NCI-H2171 treated with DMSO at 0.1 percent for 48 hours (cell line): ENCODE data around the gene ASB16.
"Not testable (repeated sequence)": the region's sequence is repeated elsewhere in the genome, so short reads cannot be mapped to it uniquely, and the experiment has no call there.

Experiments
- DNase-seq: peaks from one replicate; lab custom pipeline; 2025; lab: John Stamatoyannopoulos, UW

Gene ASB16

GRCh38 chr17:44149066-44149465 lies 21.4 kb upstream of the ASB16 start:
- not testable (repeated sequence) for DNase-seq

DNA sequence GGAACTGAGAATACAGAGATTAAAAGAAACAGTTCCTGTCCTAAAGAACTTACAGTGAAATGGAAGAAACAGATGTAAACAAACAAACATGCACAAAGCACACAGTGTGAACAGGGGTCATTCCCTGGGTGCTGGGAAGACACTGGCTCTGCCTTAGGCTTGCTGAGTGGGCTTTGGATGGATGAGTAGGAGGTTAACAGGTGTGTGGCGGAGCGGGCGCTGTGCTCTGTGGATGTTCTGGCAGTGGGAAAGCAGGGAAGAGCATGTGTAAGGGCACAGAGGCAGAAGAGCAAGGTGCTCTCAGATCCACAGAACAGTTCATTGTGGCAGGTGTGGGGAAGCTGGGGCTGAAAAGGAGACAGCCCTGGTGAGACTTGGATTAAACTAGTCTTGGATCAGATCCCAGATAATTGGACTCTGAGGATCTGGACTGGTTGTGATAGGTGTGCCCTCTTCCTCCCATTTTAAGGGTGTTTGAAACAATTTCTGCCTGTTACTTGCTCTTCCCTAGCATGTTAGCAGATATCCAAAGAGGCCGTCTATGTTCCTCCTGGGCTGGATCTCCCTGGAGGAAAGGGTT lies 20.7 kb upstream of the ASB16 start:
- no peak for DNase-seq

DNA sequence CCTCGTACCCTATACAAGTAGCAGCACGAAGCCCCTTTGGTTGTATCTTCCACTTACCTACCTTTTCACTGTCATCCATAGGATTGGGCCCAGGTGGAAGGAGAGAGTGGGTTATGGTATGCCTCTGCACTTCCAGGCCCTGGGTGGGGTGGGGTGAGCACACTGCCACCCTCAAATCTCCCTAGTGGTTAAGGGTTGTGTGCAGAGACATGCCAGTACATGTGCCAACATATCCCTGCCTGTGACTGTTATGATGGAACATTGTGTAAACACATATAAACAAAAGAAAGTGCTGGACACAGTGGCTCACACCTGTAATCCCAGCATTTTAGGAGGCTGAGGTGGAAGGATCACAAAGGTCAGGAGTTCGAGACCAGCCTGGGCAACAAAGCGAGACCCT lies 17.6 kb upstream of the ASB16 start:
- DNase-seq, result peak; percentile 13

DNA sequence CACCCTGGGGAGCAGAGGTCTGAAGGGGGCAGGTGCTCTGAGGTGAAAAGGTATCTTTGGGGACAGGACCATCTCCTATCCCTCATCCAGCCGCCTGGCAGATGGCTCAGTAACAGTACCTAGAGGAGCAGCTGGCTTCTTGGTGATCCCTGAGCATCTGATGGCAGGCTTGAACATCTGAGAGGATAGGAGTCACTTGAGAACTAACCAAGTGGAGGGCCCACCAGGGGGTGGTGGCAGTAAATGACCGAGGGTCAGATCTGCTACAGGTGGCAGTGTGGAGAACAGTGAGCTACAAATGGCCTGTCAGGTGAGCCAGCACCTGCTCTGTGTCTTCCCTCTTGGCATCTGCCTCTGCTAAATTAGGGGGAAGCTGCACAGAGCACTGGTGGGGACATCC lies 15.0 kb upstream of the ASB16 start:
- DNase-seq, result peak; percentile 95

DNA sequence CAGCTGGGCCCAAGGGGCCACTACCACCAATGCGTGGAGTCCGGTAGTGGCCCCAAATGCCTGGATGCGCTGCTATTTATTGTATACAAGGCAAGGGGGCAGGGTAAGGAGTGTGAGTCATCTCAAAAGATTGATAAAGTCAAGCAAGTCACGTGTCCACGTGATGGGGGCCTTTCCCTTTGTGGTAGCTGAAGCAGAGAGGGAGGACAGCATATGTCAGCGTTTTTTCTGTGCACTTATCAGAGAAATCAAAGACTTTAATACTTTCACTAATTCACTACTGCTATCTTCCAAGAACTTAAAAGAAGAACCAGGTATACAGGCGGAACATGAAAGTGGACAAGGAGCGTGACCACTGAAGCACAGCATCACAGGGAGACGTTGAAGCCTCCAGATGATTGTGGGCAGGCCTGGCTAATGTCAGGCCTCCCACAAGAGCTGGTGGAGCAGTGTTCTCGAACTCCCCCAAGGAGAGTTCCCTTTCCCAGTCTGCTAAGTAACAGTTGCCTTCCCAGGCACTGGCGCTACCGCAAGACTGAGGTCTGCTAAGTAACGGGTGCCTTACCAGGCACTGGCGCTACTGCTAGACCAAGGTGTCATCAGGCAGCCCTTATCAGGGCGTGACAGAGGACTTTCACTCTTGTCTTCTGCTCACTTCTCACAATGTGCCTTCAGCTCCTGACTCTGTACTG lies 10.8 kb upstream of the ASB16 start:
- no peak for DNase-seq

DNA sequence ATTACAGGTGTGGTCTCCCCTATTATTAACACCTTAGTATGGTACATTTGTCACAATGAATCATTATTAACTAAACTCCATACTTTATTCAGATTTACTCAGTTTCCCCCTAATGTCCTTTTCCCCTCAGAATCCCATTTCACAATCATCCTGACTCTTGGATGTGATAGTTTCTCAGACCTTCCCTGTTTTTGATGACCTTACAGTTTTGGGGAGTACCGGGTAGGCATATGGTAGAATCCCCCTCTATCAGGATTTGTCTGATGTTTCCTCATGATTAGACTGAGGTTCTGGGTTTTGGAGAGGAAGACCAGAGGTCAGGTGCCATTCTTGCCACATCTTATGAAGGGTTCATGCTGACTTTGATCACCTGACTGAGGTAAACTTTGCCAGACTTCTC lies 6.0 kb upstream of the ASB16 start:
- no peak for DNase-seq

DNA sequence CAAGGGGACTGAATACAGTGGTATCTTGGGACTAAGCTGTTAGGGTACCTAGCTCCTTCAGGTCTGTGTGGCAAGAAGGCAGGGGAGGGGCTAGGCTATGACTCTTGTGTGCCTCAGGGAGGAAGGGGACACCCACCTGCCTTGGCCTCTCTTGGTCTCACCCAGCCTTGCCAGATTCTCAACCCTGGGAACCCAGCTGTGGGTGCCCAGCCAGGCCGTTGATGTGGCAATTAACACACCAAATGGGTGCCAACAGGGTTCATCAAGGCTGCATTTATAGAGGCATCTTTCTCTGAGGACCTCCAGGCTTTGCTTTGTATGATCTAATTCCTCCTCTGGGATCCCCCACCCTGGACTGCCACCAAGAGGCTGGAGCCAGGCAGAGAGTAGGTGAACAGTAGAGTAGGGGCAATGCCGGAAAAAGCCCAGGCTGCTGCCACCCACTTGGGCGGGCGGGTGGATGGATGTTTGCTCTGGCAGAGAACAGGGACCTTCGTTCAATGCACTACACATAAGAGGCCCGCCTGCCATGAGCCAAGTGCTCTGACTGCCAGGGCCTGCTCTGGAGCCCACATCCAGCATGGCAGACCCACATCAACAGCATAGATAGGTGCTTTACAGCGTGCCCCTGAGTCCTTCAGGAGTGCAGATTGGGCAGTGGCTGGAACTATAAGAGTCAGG lies 3.2 kb upstream of the ASB16 start:
- no peak for DNase-seq

- DNase-seq, result no peak
Measured at GRCh38 chr17:44170135-44170498, 387 bp upstream of the ASB16 start.

GRCh38 chr17:44171931-44172455 lies 1.5 kb downstream of the ASB16 start:
- DNase-seq, result no peak

DNA sequence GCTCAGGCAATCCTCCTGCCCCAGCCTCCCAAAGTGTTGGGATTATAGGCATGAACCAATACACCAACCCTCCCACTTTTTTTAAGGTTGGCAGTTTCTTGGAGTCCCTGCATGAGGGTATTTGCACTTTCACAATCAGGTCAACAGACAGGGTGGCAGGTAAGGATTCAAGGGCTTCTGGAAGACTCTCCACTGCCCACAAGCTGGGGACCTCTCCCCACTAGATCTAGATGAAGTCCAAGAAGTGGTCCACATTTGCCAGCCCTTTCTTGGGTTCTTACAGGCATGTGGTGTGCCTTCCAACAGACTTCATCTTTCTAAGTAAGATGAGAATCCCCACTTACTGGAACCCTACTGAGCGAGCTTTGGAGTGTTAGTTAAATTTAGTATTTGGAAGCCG lies 3.9 kb downstream of the ASB16 start:
- DNase-seq, result no peak

DNA sequence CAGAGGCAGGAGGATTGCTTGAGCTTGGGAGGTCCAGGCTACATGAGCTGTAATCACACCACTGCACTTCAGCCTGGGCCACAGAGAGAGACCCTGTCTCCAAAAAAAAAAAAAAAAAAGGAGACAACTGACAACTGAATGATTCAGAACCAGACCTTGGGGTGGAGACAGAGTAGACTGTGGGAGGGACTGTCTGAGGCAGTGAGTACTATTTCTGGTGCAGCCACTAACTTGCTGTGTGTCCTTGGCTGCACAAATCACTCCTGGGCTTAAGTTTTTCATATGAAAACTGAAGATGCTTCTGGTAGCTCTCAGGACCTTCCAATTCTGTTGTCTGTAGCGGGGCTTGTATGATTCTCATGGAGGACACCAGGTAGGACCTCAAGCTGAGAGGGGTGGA lies 5.8 kb downstream of the ASB16 start:
- DNase-seq, result no peak

- no peak for DNase-seq
Measured at GRCh38 chr17:44176671-44177501, 6.4 kb downstream of the ASB16 start.

DNA sequence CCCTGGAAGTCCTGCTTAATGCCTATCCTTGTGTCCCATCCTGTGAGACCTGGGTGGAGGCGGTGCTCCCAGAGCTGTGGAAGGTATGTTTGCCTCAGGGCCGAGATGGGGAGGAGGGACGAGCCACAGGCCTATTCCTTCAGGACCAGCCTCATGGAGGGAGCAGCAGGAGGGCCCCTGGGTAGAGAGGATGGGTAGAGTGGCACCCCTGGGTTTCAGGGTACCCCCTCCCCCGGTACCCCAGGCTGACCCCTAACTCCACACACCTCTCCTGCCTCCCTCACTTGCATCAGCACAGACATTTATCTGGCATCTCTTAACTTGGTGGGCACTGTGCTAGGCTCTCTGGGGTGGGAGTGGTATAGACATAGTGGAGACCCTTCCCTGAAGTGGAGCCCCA lies 7.1 kb downstream of the ASB16 start:
- DNase-seq, result no peak

- no peak for DNase-seq
Measured at GRCh38 chr17:44178133-44178532, 7.6 kb downstream of the ASB16 start.

- DNase-seq, result no peak
Measured at GRCh38 chr17:44183024-44183423, 12.5 kb downstream of the ASB16 start.

GRCh38 chr17:44184212-44184810 lies 13.8 kb downstream of the ASB16 start:
- no peak for DNase-seq

GRCh38 chr17:44186307-44187130 lies 16.0 kb downstream of the ASB16 start, which contains the start of gene TMUB2:
TSS of gene TMUB2 (plus strand) at chr17:44186972. CDS start at chr17:44187709, 737 bp downstream.
- peak; percentile 100 for DNase-seq

- no peak for DNase-seq
Measured at GRCh38 chr17:44187131-44187899, 16.8 kb downstream of the ASB16 start.

- DNase-seq, result no peak
Measured at GRCh38 chr17:44188576-44189403, 18.3 kb downstream of the ASB16 start.
